Measurements from ENCODE around the gene DLGAP1. TPM values are rescaled to one million over a fixed set of nuclear protein-coding genes. Genes with fewer than 3 reads are reported as not detected.
A peak's percentile ranks its signal among the peaks of the same experiment; 100 is the strongest.

Gene DLGAP1
- total and polyA plus RNA-seq, 3 donors from 2014 or later, result 18.6 to 93.8 (median 69.1) TPM

GRCh38 chr18:3898861-3899613, 556.1 kb downstream of the DLGAP1 start:
- no peak for DNase-seq
- Histone ChIP-seq H3K4me1 (peaks cover 11% of the 10 kb centered on the region), H3K36me3 (ENCODE audit: low read depth, missing control alignments) (no peaks in the 10 kb centered on the region), H3K4me3 (no peak overlapping the region), H3K27ac (no peak overlapping the region), H3K27me3 (no peaks in the 10 kb centered on the region), H3K9me3 (no peaks in the 10 kb centered on the region)
- intact Hi-C loops (cut with DNase I; ENCODE audit: low total_unique reads), result no loop called here
- WGBS, 2 donors, result 83 to 91% methylated on average over 4 of the region's 4 CpGs
- TF ChIP-seq POLR2A (IDR thresholded peaks at IDR 0.05) (no peak), CTCF (IDR thresholded peaks at IDR 0.05) (no peak)

DNA sequence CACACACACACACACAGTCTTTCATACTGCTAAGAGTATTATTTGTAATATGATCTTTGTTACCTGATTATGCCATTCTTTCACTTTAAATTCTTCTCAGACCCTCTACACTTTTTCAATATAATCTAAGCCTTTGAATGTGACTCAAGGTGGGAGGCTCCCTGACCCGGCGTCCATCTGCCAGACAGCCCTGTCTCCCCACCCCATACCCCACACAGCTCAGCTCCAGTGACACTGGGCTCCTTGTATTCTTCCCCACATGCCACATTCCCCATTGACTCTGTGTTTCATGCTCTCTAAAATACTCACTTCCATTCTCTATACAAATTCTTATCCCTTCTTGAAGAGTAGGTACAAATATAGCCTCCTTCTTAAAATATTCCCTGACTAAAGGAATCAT, 563.0 kb downstream of the DLGAP1 start:
- no peak overlapping the region for H3K27ac ChIP-seq
- TF ChIP-seq POLR2A (IDR thresholded peaks at IDR 0.05), result no peak
- no peak for TF ChIP-seq CTCF (IDR thresholded peaks at IDR 0.05)
- 39 to 55% methylated on average over 2 of the region's 2 CpGs for WGBS, 2 donors
- H3K36me3 ChIP-seq (ENCODE audit: low read depth, missing control alignments), result no peaks in the 10 kb centered on the region
- H3K27me3 ChIP-seq, result no peaks in the 10 kb centered on the region
- peaks cover 7% of the 10 kb centered on the region for H3K4me1 ChIP-seq
- H3K4me3 ChIP-seq, result no peak overlapping the region
- no peaks in the 10 kb centered on the region for H3K9me3 ChIP-seq
- intact Hi-C loops (cut with DNase I; ENCODE audit: low total_unique reads), result no loop called here
- peak; percentile 61 for DNase-seq

GRCh38 chr18:3891245-3891644, 563.9 kb downstream of the DLGAP1 start:
- Histone ChIP-seq H3K4me1 (peaks cover 7% of the 10 kb centered on the region), H3K36me3 (ENCODE audit: low read depth, missing control alignments) (no peaks in the 10 kb centered on the region), H3K27me3 (no peaks in the 10 kb centered on the region), H3K27ac (no peak overlapping the region), H3K9me3 (no peaks in the 10 kb centered on the region), H3K4me3 (no peak overlapping the region)
- 39 to 59% methylated on average over 3 of the region's 3 CpGs for WGBS, 2 donors
- peak; percentile 54 for DNase-seq
- intact Hi-C loops (cut with DNase I; ENCODE audit: low total_unique reads), result no loop called here
- no peak for TF ChIP-seq CTCF (IDR thresholded peaks at IDR 0.05)
- TF ChIP-seq POLR2A (IDR thresholded peaks at IDR 0.05), result no peak

GRCh38 chr18:3889803-3890202, 565.3 kb downstream of the DLGAP1 start:
- WGBS, 2 donors, result 63 to 78% methylated on average over 3 of the region's 3 CpGs
- H3K9me3 ChIP-seq, result no peaks in the 10 kb centered on the region
- peaks cover 7% of the 10 kb centered on the region for H3K4me1 ChIP-seq
- intact Hi-C loops (cut with DNase I; ENCODE audit: low total_unique reads), result no loop called here
- H3K36me3 ChIP-seq (ENCODE audit: low read depth, missing control alignments), result no peaks in the 10 kb centered on the region
- no peaks in the 10 kb centered on the region for H3K27me3 ChIP-seq
- H3K4me3 ChIP-seq, result no peak overlapping the region
- no peak overlapping the region for H3K27ac ChIP-seq
- no peak for TF ChIP-seq CTCF (IDR thresholded peaks at IDR 0.05)
- TF ChIP-seq POLR2A (IDR thresholded peaks at IDR 0.05), result no peak
- DNase-seq, result peak; percentile 62

GRCh38 chr18:3889121-3889520, 566.0 kb downstream of the DLGAP1 start:
- intact Hi-C loops (cut with DNase I; ENCODE audit: low total_unique reads), result no loop called here
- Histone ChIP-seq H3K4me1 (peaks cover 7% of the 10 kb centered on the region), H3K36me3 (ENCODE audit: low read depth, missing control alignments) (no peaks in the 10 kb centered on the region), H3K27ac (no peak overlapping the region), H3K9me3 (no peaks in the 10 kb centered on the region), H3K4me3 (no peak overlapping the region), H3K27me3 (no peaks in the 10 kb centered on the region)
- TF ChIP-seq CTCF (IDR thresholded peaks at IDR 0.05) (no peak), POLR2A (IDR thresholded peaks at IDR 0.05) (no peak)
- WGBS, 2 donors, result 89 to 95% methylated on average over 1 of the region's 1 CpG
- DNase-seq, result no peak

Measured in testis (tissue), 3 donors.